Measurements from ENCODE around the gene IP6K3. TPM values are rescaled to one million over a fixed set of nuclear protein-coding genes. Genes with fewer than 3 reads are reported as not detected.

IP6K3 gene
- total RNA-seq, 2 donors from 2014 or later, result 17.3 to 29.9 TPM

DNA sequence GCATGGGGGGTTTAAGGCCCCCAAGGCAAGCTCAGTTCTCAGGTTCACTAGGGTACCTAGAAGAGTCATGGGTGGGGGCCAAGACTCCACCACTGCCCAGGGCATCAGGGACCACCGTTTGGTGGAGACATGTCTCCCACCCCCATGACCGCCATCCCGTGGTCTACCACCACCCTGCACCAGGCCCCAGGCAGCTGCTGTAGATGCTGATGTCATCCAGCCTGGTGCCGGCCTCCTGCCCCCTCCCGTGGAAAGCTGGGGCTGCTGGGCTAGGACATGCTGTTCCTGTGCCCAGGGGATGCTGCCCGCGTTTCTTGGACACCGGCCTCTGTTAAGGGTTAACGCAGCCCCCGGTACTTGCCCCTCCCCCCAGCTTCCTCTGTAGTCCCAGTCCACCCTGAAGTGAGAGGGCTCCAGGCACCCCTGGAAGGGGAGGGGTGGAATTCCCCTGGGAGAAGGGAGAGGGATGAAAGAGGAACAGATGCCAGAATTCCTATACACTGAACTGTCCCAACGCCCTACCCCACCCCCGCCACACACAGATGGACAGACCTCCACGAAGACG, 587 bp downstream of the IP6K3 start:
- Histone ChIP-seq H3K4me3 (peak overlapping the region; percentile 47 to 51), H3K4me1 (peaks cover 0 to 44% of the 10 kb centered on the region in 2 donors), H3K36me3 (peaks cover 8% of the 10 kb centered on the region), H3K27ac (peak overlapping the region; percentile 86 to 94), H3K27me3 (no peaks in the 10 kb centered on the region), H3K9me3 (no peaks in the 10 kb centered on the region)
- TF ChIP-seq, protein P1, sequence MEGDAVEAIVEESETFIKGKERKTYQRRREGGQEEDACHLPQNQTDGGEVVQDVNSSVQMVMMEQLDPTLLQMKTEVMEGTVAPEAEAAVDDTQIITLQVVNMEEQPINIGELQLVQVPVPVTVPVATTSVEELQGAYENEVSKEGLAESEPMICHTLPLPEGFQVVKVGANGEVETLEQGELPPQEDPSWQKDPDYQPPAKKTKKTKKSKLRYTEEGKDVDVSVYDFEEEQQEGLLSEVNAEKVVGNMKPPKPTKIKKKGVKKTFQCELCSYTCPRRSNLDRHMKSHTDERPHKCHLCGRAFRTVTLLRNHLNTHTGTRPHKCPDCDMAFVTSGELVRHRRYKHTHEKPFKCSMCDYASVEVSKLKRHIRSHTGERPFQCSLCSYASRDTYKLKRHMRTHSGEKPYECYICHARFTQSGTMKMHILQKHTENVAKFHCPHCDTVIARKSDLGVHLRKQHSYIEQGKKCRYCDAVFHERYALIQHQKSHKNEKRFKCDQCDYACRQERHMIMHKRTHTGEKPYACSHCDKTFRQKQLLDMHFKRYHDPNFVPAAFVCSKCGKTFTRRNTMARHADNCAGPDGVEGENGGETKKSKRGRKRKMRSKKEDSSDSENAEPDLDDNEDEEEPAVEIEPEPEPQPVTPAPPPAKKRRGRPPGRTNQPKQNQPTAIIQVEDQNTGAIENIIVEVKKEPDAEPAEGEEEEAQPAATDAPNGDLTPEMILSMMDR (IDR thresholded peaks at IDR 0.05), result no peak
- peak; percentile 68 for DNase-seq (ENCODE audit: low spot score)

- Histone ChIP-seq H3K27ac (peak overlapping the region; percentile 86 to 94), H3K9me3 (no peaks in the 10 kb centered on the region), H3K36me3 (peaks cover 8% of the 10 kb centered on the region), H3K4me1 (peaks cover 0 to 39% of the 10 kb centered on the region in 2 donors), H3K27me3 (no peaks in the 10 kb centered on the region), H3K4me3 (peak overlapping the region; percentile 47 to 51)
- no peak for DNase-seq (ENCODE audit: low spot score)
- TF ChIP-seq, protein P1 (IDR thresholded peaks at IDR 0.05), result no peak
Measured at GRCh38 chr6:33745548-33745947, 1.2 kb downstream of the IP6K3 start.

- TF ChIP-seq, protein P1 (IDR thresholded peaks at IDR 0.05), result no peak
- Histone ChIP-seq H3K4me1 (peaks cover 0 to 38% of the 10 kb centered on the region in 2 donors), H3K4me3 (peak overlapping the region; percentile 47 to 51), H3K36me3 (peaks cover 8% of the 10 kb centered on the region), H3K27me3 (no peaks in the 10 kb centered on the region), H3K27ac (peak overlapping the region; percentile 86 to 94), H3K9me3 (no peaks in the 10 kb centered on the region)
- DNase-seq (ENCODE audit: low spot score), result no peak
Measured at GRCh38 chr6:33744895-33745546, 1.7 kb downstream of the IP6K3 start.

GRCh38 chr6:33744001-33744848, 2.5 kb downstream of the IP6K3 start:
- TF ChIP-seq, protein P1 (IDR thresholded peaks at IDR 0.05), result peak; percentile 79 to 91
- Histone ChIP-seq H3K36me3 (peaks cover 8% of the 10 kb centered on the region), H3K27me3 (no peaks in the 10 kb centered on the region), H3K4me1 (peaks cover 0 to 43% of the 10 kb centered on the region in 2 donors), H3K9me3 (no peaks in the 10 kb centered on the region), H3K27ac (peak overlapping the region; percentile 86 to 94), H3K4me3 (peak overlapping the region; percentile 47 to 51)
- peak; percentile 76 for DNase-seq (ENCODE audit: low spot score)

DNA sequence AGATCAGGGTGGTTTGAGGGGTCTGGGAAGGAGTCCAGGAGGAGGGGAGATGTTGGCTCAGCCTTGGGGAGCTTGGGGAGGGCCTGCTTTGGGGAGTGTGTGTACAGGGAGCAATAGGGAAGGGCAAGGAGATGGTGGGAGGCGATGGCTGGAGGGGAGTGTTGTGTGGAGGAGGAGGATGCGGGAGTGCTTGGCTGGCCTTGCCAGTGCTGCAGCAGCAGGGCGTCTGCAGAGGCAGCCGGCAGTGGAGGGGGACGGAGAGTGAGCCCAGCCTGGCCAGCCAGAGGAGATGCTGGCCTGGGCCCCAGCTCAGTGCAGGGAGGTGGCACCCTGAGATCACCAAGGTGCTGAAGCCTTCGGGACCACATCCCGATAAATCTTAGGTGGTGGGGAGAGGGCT, 3.9 kb downstream of the IP6K3 start:
- Histone ChIP-seq H3K4me3 (no peak overlapping the region), H3K9me3 (no peaks in the 10 kb centered on the region), H3K27me3 (no peaks in the 10 kb centered on the region), H3K27ac (peak overlapping the region; percentile 86 to 94), H3K36me3 (peaks cover 21% of the 10 kb centered on the region), H3K4me1 (peaks cover 0 to 56% of the 10 kb centered on the region in 2 donors)
- DNase-seq (ENCODE audit: low spot score), result no peak
- TF ChIP-seq, protein P1 (IDR thresholded peaks at IDR 0.05), result no peak

All from right atrium auricular region (tissue), 2 donors.